HEK293T (cell line): ENCODE results near the gene CROCC.

ENCODE experiments used
- CTCF ChIA-PET: fragments of 350-600 bp; formaldehyde crosslinking; extraction: SDS; loops from one replicate; lab custom pipeline; 2021; ENCODE audit warnings: antibody characterized with exemption, inconsistent platforms; lab: Yijun Ruan, JAX
- POLR2A ChIA-PET: fragments of 350-600 bp; formaldehyde crosslinking; extraction: SDS; loops from one replicate; lab custom pipeline; 2020; ENCODE audit warnings: antibody characterized with exemption, inconsistent platforms; lab: Yijun Ruan, JAX
- DNase-seq: peaks from one replicate; pipeline ENCODE4 v3.0.0; 2012; ENCODE audit warnings: mixed read lengths; ENCODE audit errors: extremely low spot score
- ARNT ChIP-seq: fragments of 450-650 bp; IDR thresholded peaks from 2 replicates; pipeline ENCODE4 v1.6.1; 2017; ENCODE audit warnings: mild to moderate bottlenecking
- BHLHE40 ChIP-seq: fragments of 450-650 bp; IDR thresholded peaks from 2 replicates; pipeline ENCODE4 v1.6.1; 2016; ENCODE audit warnings: mild to moderate bottlenecking, moderate library complexity, borderline replicate concordance
- CTBP1 ChIP-seq: fragments of 450-650 bp; IDR thresholded peaks from 2 replicates; pipeline ENCODE4 v1.6.1; 2016; ENCODE audit warnings: borderline replicate concordance
- ELF4 ChIP-seq: fragments of 450-650 bp; IDR thresholded peaks from 2 replicates; pipeline ENCODE4 v1.6.1; 2017; ENCODE audit warnings: antibody characterized with exemption
- FOXA1 ChIP-seq: fragments of 450-650 bp; IDR thresholded peaks from 2 replicates; pipeline ENCODE4 v1.6.1; 2016; ENCODE audit warnings: mild to moderate bottlenecking
- FOXK2 ChIP-seq: fragments of 450-650 bp; IDR thresholded peaks from 2 replicates; pipeline ENCODE4 v1.6.1; 2016; ENCODE audit warnings: mild to moderate bottlenecking
- FOXM1 ChIP-seq: fragments of 450-650 bp; IDR thresholded peaks from 2 replicates; pipeline ENCODE4 v1.6.1; 2017; ENCODE audit warnings: mild to moderate bottlenecking, borderline replicate concordance
- HDGF ChIP-seq: fragments of 450-650 bp; IDR thresholded peaks from 2 replicates; pipeline ENCODE4 v1.6.1; 2017; ENCODE audit warnings: antibody characterized with exemption, borderline replicate concordance
- L3MBTL2 ChIP-seq: fragments of 450-650 bp; conservative IDR thresholded peaks from 2 replicates; pipeline ENCODE4 v1.6.1; 2016; ENCODE audit warnings: mild to moderate bottlenecking
- LEF1 ChIP-seq: fragments of 450-650 bp; IDR thresholded peaks from 2 replicates; pipeline ENCODE4 v1.6.1; 2017; ENCODE audit warnings: mild to moderate bottlenecking, borderline replicate concordance
- NFRKB ChIP-seq: fragments of 450-650 bp; IDR thresholded peaks from 2 replicates; pipeline ENCODE4 v1.6.1; 2016; ENCODE audit warnings: mild to moderate bottlenecking, moderate library complexity
- PKNOX1 ChIP-seq: fragments of 450-650 bp; IDR thresholded peaks from 2 replicates; pipeline ENCODE4 v1.6.1; 2016
- SP1 ChIP-seq: fragments of 450-650 bp; IDR thresholded peaks from 2 replicates; pipeline ENCODE4 v1.6.1; 2017
- SUZ12 ChIP-seq: fragments of 450-650 bp; IDR thresholded peaks from 2 replicates; pipeline ENCODE4 v1.6.1; 2016; ENCODE audit warnings: mild to moderate bottlenecking
- TARDBP ChIP-seq: fragments of 450-650 bp; IDR thresholded peaks from 2 replicates; pipeline ENCODE4 v1.6.1; 2016
- ZNF384 ChIP-seq: fragments of 450-650 bp; IDR thresholded peaks from 2 replicates; pipeline ENCODE4 v1.6.1; 2016

CROCC gene

DNA sequence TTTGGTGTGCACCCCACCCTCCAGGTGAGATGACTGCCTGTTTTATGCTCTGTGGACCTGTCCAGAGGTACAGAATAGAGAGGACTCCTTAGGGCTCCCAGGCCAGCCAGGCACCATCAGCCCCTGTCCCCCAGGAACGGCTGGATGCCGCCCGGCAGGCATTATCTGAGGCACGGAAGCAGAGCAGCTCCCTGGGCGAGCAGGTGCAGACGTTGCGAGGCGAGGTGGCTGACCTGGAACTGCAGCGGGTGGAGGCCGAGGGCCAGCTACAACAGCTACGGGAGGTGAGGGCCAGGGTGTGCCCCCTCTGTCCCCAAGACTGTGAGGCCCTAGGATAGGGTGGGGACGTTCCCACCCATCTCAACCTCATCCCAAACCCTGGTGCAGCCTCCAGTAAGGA, 47.9 kb downstream of the CROCC start:
- DNase-seq: no peak
- TF ChIP-seq ZNF384 (no peak), SUZ12 (no peak), NFRKB (no peak), PKNOX1 (no peak), ELF4 (no peak), FOXM1 (no peak), ARNT (no peak), CTBP1 (no peak), FOXA1 (no peak), HDGF (no peak), L3MBTL2 (no peak), FOXK2 (no peak), SP1 (no peak), BHLHE40 (no peak), TARDBP (no peak), LEF1 (no peak)
- POLR2A ChIA-PET: no interaction called here
- CTCF ChIA-PET: no interaction called here

DNA sequence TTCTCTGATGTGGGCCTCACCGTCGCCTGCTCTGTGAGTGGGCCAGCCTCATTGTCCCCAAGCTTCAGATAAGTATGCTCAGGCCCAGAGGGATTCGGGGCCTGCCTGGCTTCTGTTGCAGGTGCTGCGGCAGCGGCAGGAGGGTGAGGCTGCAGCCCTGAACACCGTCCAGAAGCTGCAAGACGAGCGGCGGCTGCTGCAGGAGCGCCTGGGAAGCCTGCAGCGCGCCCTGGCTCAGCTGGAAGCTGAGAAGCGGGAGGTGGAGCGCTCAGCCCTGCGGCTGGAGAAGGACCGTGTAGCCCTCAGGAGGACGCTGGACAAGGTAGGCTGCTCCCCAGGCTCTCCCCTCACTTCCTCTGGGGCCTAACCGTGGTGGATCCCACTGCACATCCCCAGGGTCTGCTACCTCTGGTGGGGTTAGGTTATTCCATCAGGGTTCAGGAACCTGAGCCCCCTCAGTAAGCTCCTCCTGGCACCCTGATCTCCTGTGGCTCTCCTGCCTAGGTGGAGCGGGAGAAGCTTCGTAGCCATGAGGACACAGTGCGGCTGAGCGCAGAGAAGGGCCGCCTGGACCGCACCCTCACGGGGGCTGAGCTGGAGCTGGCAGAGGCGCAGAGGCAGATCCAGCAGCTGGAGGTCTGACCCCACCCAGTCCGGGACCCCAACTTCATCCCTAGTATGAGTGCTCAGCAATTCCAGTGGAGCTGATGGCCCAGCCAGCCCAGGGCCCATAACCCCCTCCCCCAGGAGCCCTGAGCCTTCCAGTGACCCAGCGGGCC, 48.6 kb downstream of the CROCC start:
- ChIA-PET POLR2A (no interaction called here), CTCF (no interaction called here)
- no peak for DNase-seq
- TF ChIP-seq SP1 (no peak), HDGF (no peak), CTBP1 (no peak), ELF4 (no peak), LEF1 (no peak), ARNT (no peak), PKNOX1 (no peak)

DNA sequence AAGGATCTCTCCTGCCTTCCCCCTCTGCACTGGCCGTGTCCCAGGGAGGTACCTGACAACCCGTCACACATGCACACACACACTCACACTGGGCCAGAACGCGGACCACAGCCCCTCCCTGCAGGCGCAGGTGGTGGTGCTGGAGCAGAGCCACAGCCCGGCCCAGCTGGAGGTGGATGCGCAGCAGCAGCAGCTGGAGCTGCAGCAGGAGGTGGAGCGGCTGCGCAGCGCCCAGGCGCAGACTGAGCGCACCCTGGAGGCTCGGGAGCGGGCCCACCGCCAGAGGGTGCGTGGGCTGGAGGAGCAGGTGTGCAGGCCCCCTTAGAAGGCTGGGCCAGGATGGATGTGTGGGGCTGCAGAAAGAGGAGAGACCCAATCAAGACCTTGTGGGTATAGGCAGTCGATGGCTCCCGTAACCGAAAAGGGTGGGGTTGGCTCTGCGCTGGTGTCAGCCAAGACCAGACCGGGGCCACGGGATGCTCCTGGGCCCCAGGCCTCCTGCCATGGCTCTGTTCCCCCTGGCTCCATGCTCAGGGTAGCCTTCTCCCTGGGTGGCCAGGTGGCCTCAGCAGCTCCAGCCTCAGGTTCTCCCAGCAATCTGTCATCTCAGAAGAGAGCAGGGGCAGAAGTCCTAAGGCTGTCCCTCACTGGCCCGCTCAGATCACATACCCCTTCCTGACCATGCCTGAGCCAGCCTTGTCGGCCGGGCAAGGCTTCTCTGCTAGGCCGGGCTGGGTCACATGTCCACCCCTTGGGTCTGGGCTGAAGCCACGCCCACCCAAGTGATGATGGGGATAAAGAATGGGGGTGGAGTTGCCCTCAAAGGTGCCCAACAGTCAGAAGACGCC, 49.8 kb downstream of the CROCC start:
- TF ChIP-seq ARNT (no peak), SUZ12 (no peak)
- ChIA-PET CTCF (no interaction called here), POLR2A (no interaction called here)
- DNase-seq: no peak

- CTCF ChIA-PET: interaction anchor here (0.7 kb wide), 1 partner anchor 15 kb away, joined by 3 read pairs; no protein-coding TSS in a partner anchor
- TF ChIP-seq SUZ12: no peak
- TF ChIP-seq LEF1: no peak
- TF ChIP-seq SP1: no peak
- TF ChIP-seq NFRKB: no peak
- DNase-seq: no peak
- POLR2A ChIA-PET: interaction anchor here (0.6 kb wide), 1 partner anchor 80 kb away, joined by 3 read pairs; no protein-coding TSS in a partner anchor
Measured at GRCh38 chr1:16972189-16972895, 50.6 kb downstream of the CROCC start.

- no peak for DNase-seq
- no peak for TF ChIP-seq NFRKB
- no peak for TF ChIP-seq SP1
- no peak for TF ChIP-seq SUZ12
- TF ChIP-seq ZNF384: no peak
- no peak for TF ChIP-seq HDGF
- TF ChIP-seq ARNT: no peak
- no peak for TF ChIP-seq FOXA1
- no peak for TF ChIP-seq PKNOX1
- no peak for TF ChIP-seq BHLHE40
- TF ChIP-seq CTBP1: no peak
- TF ChIP-seq ELF4: no peak
- POLR2A ChIA-PET: no interaction called here
- CTCF ChIA-PET: no interaction called here
Measured at GRCh38 chr1:16973215-16973614, 51.5 kb downstream of the CROCC start.

DNA sequence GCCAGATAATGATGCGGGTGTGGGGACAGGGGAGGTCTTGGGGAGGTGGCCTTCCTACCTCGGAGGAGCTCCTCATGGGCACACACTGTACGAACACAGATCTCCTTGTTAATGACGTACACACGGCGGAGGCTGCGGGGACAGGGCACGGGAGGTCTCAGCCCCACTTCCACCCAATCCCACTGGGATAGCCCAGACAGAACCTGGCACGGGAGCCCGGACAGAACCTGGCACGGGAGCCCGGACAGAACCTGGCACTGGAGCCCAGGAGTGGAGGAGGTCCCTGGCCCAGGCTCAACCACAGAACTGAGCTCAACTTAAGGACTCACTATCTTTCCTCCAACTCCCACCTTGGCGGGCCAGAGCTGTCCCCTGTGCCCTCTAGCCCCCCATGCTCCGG, 53.5 kb downstream of the CROCC start:
- DNase-seq: no peak
- POLR2A ChIA-PET: no interaction called here
- TF ChIP-seq SP1 (no peak), FOXA1 (no peak), ZNF384 (no peak), TARDBP (no peak), ARNT (no peak), ELF4 (no peak), L3MBTL2 (no peak), FOXM1 (no peak), CTBP1 (no peak), NFRKB (no peak), FOXK2 (no peak), BHLHE40 (no peak), SUZ12 (no peak), LEF1 (no peak), PKNOX1 (no peak), HDGF (no peak)
- CTCF ChIA-PET: interaction anchor here (1.0 kb wide), 1 partner anchor 71 kb away, joined by 3 read pairs; no protein-coding TSS in a partner anchor
